PFSK-1 (cell line): ENCODE data around the gene PCP2.

Source experiments
- FOXP2 ChIP-seq: optimal IDR thresholded peaks from 2 replicates; pipeline ENCODE3; 2011; ENCODE audit warnings: borderline replicate concordance, control low read depth, inconsistent platforms; ENCODE audit not compliant: insufficient read depth; ENCODE audit errors: extremely low read length, extremely low read depth
- POLR2AphosphoS5 ChIP-seq: IDR thresholded peaks from 2 replicates; pipeline ENCODE4 v1.6.1; 2012; ENCODE audit warnings: low read depth, mild to moderate bottlenecking, control low read depth, low read length, moderate library complexity
- REST ChIP-seq, 2 experiments: IDR thresholded peaks; 2 replicates each; pipeline versions ENCODE4 v1.6.1 to v1.8.0; 2011 to 2012; ENCODE audit warnings: low read depth in 2 of 2, low read length in 2 of 2, control low read depth in 1 of 2, inconsistent platforms in 1 of 2, mild to moderate bottlenecking in 1 of 2, moderate library complexity in 1 of 2; ENCODE audit not compliant: insufficient read depth in 1 of 2
- SIN3A ChIP-seq: IDR thresholded peaks from 2 replicates; pipeline ENCODE4 v1.6.1; 2012; ENCODE audit warnings: mild to moderate bottlenecking, low read length, moderate library complexity, borderline replicate concordance; ENCODE audit not compliant: insufficient read depth
- TAF1 ChIP-seq: IDR thresholded peaks from 2 replicates; pipeline ENCODE4 v1.6.1; 2012; ENCODE audit warnings: low read length, control low read depth, borderline replicate concordance; ENCODE audit not compliant: insufficient read depth

Gene PCP2

GRCh38 chr19:7582446-7582845 lies 51.1 kb downstream of the PCP2 start:
- no peak for TF ChIP-seq REST (IDR thresholded peaks at IDR 0.05; ENCODE audit: insufficient read depth in 1 of 2, low read depth in 2 of 2, low read length in 2 of 2)
- TF ChIP-seq POLR2AphosphoS5: no peak
- TF ChIP-seq FOXP2: no peak
- TF ChIP-seq TAF1: no peak
- no peak for TF ChIP-seq SIN3A
